Neural cell (in vitro differentiated cells): Measurements from ENCODE around the gene ITGA11. TPM values are rescaled to one million over a fixed set of nuclear protein-coding genes. Genes with fewer than 3 reads are reported as not detected.

Experiments
- H2AFZ ChIP-seq: fragments of 200-600, 300-800 bp; sonication (generic), shearing (Covaris generic); 2 replicates; pipeline ENCODE4 v1.6.0; 2014; ENCODE audit warnings: low read depth, mild to moderate bottlenecking, antibody characterized with exemption, low read length, moderate library complexity
- H3F3A ChIP-seq: fragments of 200-600 bp; shearing (Covaris generic); 2 replicates; pipeline ENCODE4 v1.6.1; 2016; ENCODE audit warnings: mild to moderate bottlenecking, moderate library complexity, mixed read lengths, antibody characterized with exemption, low read length; ENCODE audit not compliant: insufficient read depth, poor library complexity, severe bottlenecking
- H3K27ac ChIP-seq: fragments of 200-600, 300-800 bp; sonication (generic), shearing (Covaris generic); 2 replicates; pipeline ENCODE4 v1.5.1; 2014; ENCODE audit warnings: mild to moderate bottlenecking, low read length, moderate library complexity
- H3K27me3 ChIP-seq: fragments of 300-800, 200-600 bp; sonication (generic), shearing (Covaris generic); 2 replicates; pipeline ENCODE4 v1.6.0; 2014; ENCODE audit warnings: mild to moderate bottlenecking, low read depth, low read length, moderate library complexity; ENCODE audit not compliant: insufficient read depth
- H3K36me3 ChIP-seq: fragments of 300-800, 200-600 bp; sonication (generic), shearing (Covaris generic); 2 replicates; pipeline ENCODE4 v1.5.1; 2014; ENCODE audit warnings: mild to moderate bottlenecking, antibody characterized with exemption, low read length, moderate library complexity; ENCODE audit not compliant: insufficient read depth
- H3K4me2 ChIP-seq: fragments of 300-800, 200-600 bp; sonication (generic), shearing (Covaris generic); 2 replicates; pipeline ENCODE4 v1.6.0; 2014; ENCODE audit warnings: mild to moderate bottlenecking, low read length
- H3K4me3 ChIP-seq: fragments of 300-800, 200-600 bp; sonication (generic), shearing (Covaris generic); 2 replicates; pipeline ENCODE4 v1.5.1; 2014; ENCODE audit warnings: mild to moderate bottlenecking, low read length, moderate library complexity
- H3K79me2 ChIP-seq: fragments of 200-600 bp; shearing (Covaris generic); replicated peaks from 2 replicates; pipeline ENCODE4 v1.6.0; 2014; ENCODE audit warnings: mild to moderate bottlenecking, low read length, moderate library complexity; ENCODE audit not compliant: insufficient read depth
- H3K9ac ChIP-seq: fragments of 300-800, 200-600 bp; sonication (generic), shearing (Covaris generic); 2 replicates; pipeline ENCODE4 v1.6.1; 2016; ENCODE audit warnings: mild to moderate bottlenecking, low read length, mixed read lengths
- H3K9me2 ChIP-seq: fragments of 200-600 bp; shearing (Covaris generic); 2 replicates; pipeline ENCODE4 v1.6.1; 2016; ENCODE audit warnings: mild to moderate bottlenecking, low read length, mixed read lengths; ENCODE audit not compliant: insufficient read depth
- H3K9me3 ChIP-seq: fragments of 200-600, 300-800 bp; sonication (generic), shearing (Covaris generic); 2 replicates; pipeline ENCODE4 v1.6.1; 2016; ENCODE audit warnings: mild to moderate bottlenecking, mixed run types, low read length, moderate library complexity, mixed read lengths
- H4K20me1 ChIP-seq: fragments of 200-600 bp; shearing (Covaris generic); 2 replicates; pipeline ENCODE4 v1.6.1; 2016; ENCODE audit warnings: mild to moderate bottlenecking, mixed run types; ENCODE audit not compliant: insufficient read depth
- CTCF ChIP-seq: fragments of 450-650 bp; IDR thresholded peaks from 2 replicates; pipeline ENCODE4 v1.5.1; 2014; ENCODE audit warnings: antibody characterized with exemption, mild to moderate bottlenecking, moderate library complexity; ENCODE audit not compliant: poor library complexity, severe bottlenecking
- EP300 ChIP-seq: fragments of 450-650 bp; conservative IDR thresholded peaks from 2 replicates; pipeline ENCODE4 v1.6.1; 2014; ENCODE audit warnings: antibody characterized with exemption, mild to moderate bottlenecking, moderate library complexity; ENCODE audit not compliant: poor library complexity, severe bottlenecking
- EZH2 ChIP-seq: fragments of 200-600, 300-800 bp; shearing (Covaris generic), sonication (generic); IDR thresholded peaks from 2 replicates; pipeline ENCODE4 v1.6.1; 2014; ENCODE audit warnings: antibody characterized with exemption, low read length, borderline replicate concordance, mild to moderate bottlenecking; ENCODE audit not compliant: insufficient read depth, poor library complexity, severe bottlenecking
- MXI1 ChIP-seq: fragments of 450-650 bp; conservative IDR thresholded peaks from 2 replicates; pipeline ENCODE4 v1.6.1; 2014; ENCODE audit warnings: antibody characterized with exemption, mild to moderate bottlenecking; ENCODE audit not compliant: poor library complexity, severe bottlenecking
- POLR2AphosphoS5 ChIP-seq: IDR thresholded peaks from 2 replicates; pipeline ENCODE4 v1.6.1; 2012
- RAD21 ChIP-seq: fragments of 450-650 bp; conservative IDR thresholded peaks from 2 replicates; pipeline ENCODE4 v1.6.1; 2014; ENCODE audit warnings: antibody characterized with exemption, mild to moderate bottlenecking, moderate library complexity
- REST ChIP-seq: IDR thresholded peaks from 2 replicates; pipeline ENCODE4 v1.6.1; 2012; ENCODE audit warnings: borderline replicate concordance
- SMC3 ChIP-seq: fragments of 450-650 bp; conservative IDR thresholded peaks from 2 replicates; pipeline ENCODE4 v1.6.1; 2014; ENCODE audit warnings: antibody characterized with exemption, mild to moderate bottlenecking, moderate library complexity; ENCODE audit not compliant: poor library complexity
- TAF1 ChIP-seq: IDR thresholded peaks from 2 replicates; pipeline ENCODE4 v1.6.1; 2012; ENCODE audit warnings: low read depth
- polyA plus RNA-seq: library from polyadenylated mRNA; depleted of rRNA; stranded (reverse); fragments of >200 nt; gene quantifications from 2 replicates; pipeline ENCODE4 v1.2.3, GENCODE V29; 2014

The ITGA11 gene
- polyA plus RNA-seq, 1 donor from 2014 or later = not detected

GRCh38 chr15:68396068-68396467, 35.9 kb downstream of the ITGA11 start:
- H3K79me2 ChIP-seq = no peaks in the 10 kb centered on the region

GRCh38 chr15:68391121-68391520, 40.8 kb downstream of the ITGA11 start:
- no peaks in the 10 kb centered on the region for H3K9me2 ChIP-seq
- no peak overlapping the region for H3K4me2 ChIP-seq
- H4K20me1 ChIP-seq = no peaks in the 10 kb centered on the region
- no peak overlapping the region for H3K4me3 ChIP-seq
- no peak overlapping the region for H3K27ac ChIP-seq
- H3K27me3 ChIP-seq = peaks cover 3% of the 10 kb centered on the region
- H3K9me3 ChIP-seq = no peaks in the 10 kb centered on the region
- H3K79me2 ChIP-seq = no peaks in the 10 kb centered on the region
- no peaks in the 10 kb centered on the region for H3F3A ChIP-seq
- no peaks in the 10 kb centered on the region for H3K36me3 ChIP-seq
- H3K9ac ChIP-seq = no peak overlapping the region
- no peak overlapping the region for H2AFZ ChIP-seq
- no peak for TF ChIP-seq CTCF
- no peak for TF ChIP-seq RAD21
- no peak for TF ChIP-seq EP300
- no peak for TF ChIP-seq TAF1
- TF ChIP-seq POLR2AphosphoS5 = no peak
- TF ChIP-seq MXI1 = no peak
- no peak for TF ChIP-seq REST

More at GRCh38 chr15:68396068-68396467, 35.9 kb downstream of the ITGA11 start:
- Histone ChIP-seq H3K9me3 (no peaks in the 10 kb centered on the region), H3K9me2 (no peaks in the 10 kb centered on the region), H3K9ac (no peak overlapping the region), H3K4me3 (no peak overlapping the region), H4K20me1 (no peaks in the 10 kb centered on the region), H3K27ac (no peak overlapping the region), H2AFZ (no peak overlapping the region), H3K36me3 (no peaks in the 10 kb centered on the region), H3K27me3 (peaks cover 3% of the 10 kb centered on the region), H3F3A (no peaks in the 10 kb centered on the region), H3K4me2 (no peak overlapping the region)
- TF ChIP-seq SMC3 (no peak), EZH2 (no peak), CTCF (no peak), RAD21 (no peak), TAF1 (no peak), EP300 (no peak), MXI1 (no peak), POLR2AphosphoS5 (no peak), REST (no peak)
